ENCODE data around the gene SOBP. TPM values are rescaled to one million over a fixed set of nuclear protein-coding genes. Genes with fewer than 3 reads are reported as not detected.

The SOBP gene
- total RNA-seq, 2 experiments from 2014 or later: 0.05 to 0.17 TPM

GRCh38 chr6:107612762-107613415 is 123.0 kb downstream of the SOBP start:
- ChIA-PET POLR2A (no interaction called here), CTCF (no interaction called here)
- no peaks in the 10 kb centered on the region for H3K9me3 Mint-ChIP-seq
- TF ChIP-seq, protein P1, sequence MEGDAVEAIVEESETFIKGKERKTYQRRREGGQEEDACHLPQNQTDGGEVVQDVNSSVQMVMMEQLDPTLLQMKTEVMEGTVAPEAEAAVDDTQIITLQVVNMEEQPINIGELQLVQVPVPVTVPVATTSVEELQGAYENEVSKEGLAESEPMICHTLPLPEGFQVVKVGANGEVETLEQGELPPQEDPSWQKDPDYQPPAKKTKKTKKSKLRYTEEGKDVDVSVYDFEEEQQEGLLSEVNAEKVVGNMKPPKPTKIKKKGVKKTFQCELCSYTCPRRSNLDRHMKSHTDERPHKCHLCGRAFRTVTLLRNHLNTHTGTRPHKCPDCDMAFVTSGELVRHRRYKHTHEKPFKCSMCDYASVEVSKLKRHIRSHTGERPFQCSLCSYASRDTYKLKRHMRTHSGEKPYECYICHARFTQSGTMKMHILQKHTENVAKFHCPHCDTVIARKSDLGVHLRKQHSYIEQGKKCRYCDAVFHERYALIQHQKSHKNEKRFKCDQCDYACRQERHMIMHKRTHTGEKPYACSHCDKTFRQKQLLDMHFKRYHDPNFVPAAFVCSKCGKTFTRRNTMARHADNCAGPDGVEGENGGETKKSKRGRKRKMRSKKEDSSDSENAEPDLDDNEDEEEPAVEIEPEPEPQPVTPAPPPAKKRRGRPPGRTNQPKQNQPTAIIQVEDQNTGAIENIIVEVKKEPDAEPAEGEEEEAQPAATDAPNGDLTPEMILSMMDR (IDR thresholded peaks at IDR 0.05): no peak
- no peak overlapping the region for H3K27ac Mint-ChIP-seq
- H3K27me3 Mint-ChIP-seq: peaks cover 12% of the 10 kb centered on the region
- H3K36me3 ChIP-seq (ENCODE audit: insufficient read depth, low read length): no peaks in the 10 kb centered on the region
- DNase-seq (no peak), ATAC-seq (ENCODE audit: poor library complexity) (no peak)
- intact Hi-C loops (cut with DNase I, micrococcal nuclease): no loop called here
- no peaks in the 10 kb centered on the region for H3K4me1 Mint-ChIP-seq (ENCODE audit: low read depth)
- no peak overlapping the region for H3K27ac ChIP-seq (ENCODE audit: low read depth in 1 of 2, low read length in 2 of 2)
- no peaks in the 10 kb centered on the region for H3K27me3 ChIP-seq (ENCODE audit: control insufficient read depth in 1 of 2, insufficient read depth in 2 of 2, low read length in 2 of 2)
- no peak overlapping the region for H3K4me3 ChIP-seq (ENCODE audit: low read length)
- no peak overlapping the region for H3K4me3 Mint-ChIP-seq
- no peaks in the 10 kb centered on the region for H3K4me1 ChIP-seq (ENCODE audit: insufficient read depth, low read length)
- no peaks in the 10 kb centered on the region for H3K36me3 Mint-ChIP-seq (ENCODE audit: low read depth)
- H3K9me3 ChIP-seq (ENCODE audit: control insufficient read depth in 1 of 2, insufficient read depth in 1 of 2, low read length in 2 of 2): no peaks in the 10 kb centered on the region

DNA sequence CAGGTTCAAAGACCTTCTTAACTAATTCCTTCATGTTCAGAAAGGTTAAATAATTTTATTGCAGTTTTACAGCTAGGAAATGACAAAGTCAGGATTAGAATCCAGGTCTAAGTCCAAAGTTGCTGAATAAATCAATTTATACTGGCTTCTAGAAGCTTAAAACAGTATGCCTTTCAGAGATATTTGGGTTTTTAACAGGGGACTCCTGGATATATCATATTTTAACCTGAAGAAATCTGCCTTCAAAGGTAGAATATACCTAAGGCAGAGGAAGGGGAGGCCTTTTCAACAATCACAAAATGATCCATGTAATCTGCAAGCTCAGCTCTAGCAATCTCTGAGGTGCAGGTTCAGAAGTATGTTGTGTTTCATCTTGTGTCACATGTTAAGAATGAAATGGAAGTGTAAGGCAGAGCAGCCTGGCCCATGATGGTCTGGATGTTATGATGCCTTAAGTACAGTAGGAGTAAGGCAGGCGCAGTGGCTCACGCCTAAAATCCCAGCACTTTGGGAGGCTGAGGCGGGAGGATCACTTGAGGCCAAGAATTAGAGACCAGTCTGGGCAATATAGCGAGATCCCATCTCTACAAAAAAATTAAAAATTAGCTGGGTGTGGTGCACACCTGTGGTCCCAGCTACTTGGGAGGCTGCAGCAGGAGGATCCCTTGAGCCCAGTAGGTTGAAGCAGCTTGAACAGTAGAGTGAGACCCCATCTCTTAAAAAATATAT is 123.9 kb downstream of the SOBP start:
- no peaks in the 10 kb centered on the region for H3K36me3 ChIP-seq (ENCODE audit: insufficient read depth, low read length)
- H3K4me1 ChIP-seq (ENCODE audit: insufficient read depth, low read length): peaks cover 9% of the 10 kb centered on the region
- CTCF ChIA-PET: no interaction called here
- Mint-ChIP-seq H3K27ac (no peak overlapping the region), H3K9me3 (no peaks in the 10 kb centered on the region), H3K27me3 (peaks cover 8% of the 10 kb centered on the region), H3K4me1 (ENCODE audit: low read depth) (peaks cover 9% of the 10 kb centered on the region), H3K4me3 (no peak overlapping the region), H3K36me3 (ENCODE audit: low read depth) (no peaks in the 10 kb centered on the region)
- H3K27ac ChIP-seq (ENCODE audit: low read depth in 1 of 2, low read length in 2 of 2): no peak overlapping the region
- TF ChIP-seq, protein P1 (IDR thresholded peaks at IDR 0.05): no peak
- H3K4me3 ChIP-seq (ENCODE audit: low read length): no peak overlapping the region
- no peak for DNase-seq
- no peaks in the 10 kb centered on the region for H3K9me3 ChIP-seq (ENCODE audit: control insufficient read depth in 1 of 2, insufficient read depth in 1 of 2, low read length in 2 of 2)
- H3K27me3 ChIP-seq (ENCODE audit: control insufficient read depth in 1 of 2, insufficient read depth in 2 of 2, low read length in 2 of 2): no peaks in the 10 kb centered on the region
- intact Hi-C loops (cut with DNase I, micrococcal nuclease): no loop called here
- ATAC-seq (ENCODE audit: poor library complexity): no peak
- POLR2A ChIA-PET: no interaction called here

GRCh38 chr6:107614828-107615227 is 124.9 kb downstream of the SOBP start:
- CTCF ChIA-PET: no interaction called here
- POLR2A ChIA-PET: interaction anchor here (0.7 kb wide), 1 partner anchor 161 kb away, joined by 3 read pairs; no protein-coding TSS in a partner anchor
- Histone ChIP-seq H3K27me3 (ENCODE audit: control insufficient read depth in 1 of 2, insufficient read depth in 2 of 2, low read length in 2 of 2) (no peaks in the 10 kb centered on the region), H3K4me3 (ENCODE audit: low read length) (no peak overlapping the region), H3K4me1 (ENCODE audit: insufficient read depth, low read length) (peaks cover 16% of the 10 kb centered on the region), H3K9me3 (ENCODE audit: control insufficient read depth in 1 of 2, insufficient read depth in 1 of 2, low read length in 2 of 2) (no peaks in the 10 kb centered on the region), H3K27ac (ENCODE audit: low read depth in 1 of 2, low read length in 2 of 2) (no peak overlapping the region), H3K36me3 (ENCODE audit: insufficient read depth, low read length) (no peaks in the 10 kb centered on the region)
- H3K4me3 Mint-ChIP-seq: no peak overlapping the region
- peaks cover 3% of the 10 kb centered on the region for H3K27me3 Mint-ChIP-seq
- intact Hi-C loops (cut with DNase I, micrococcal nuclease): no loop called here
- ATAC-seq (ENCODE audit: poor library complexity): no peak
- no peaks in the 10 kb centered on the region for H3K36me3 Mint-ChIP-seq (ENCODE audit: low read depth)
- peaks cover 18% of the 10 kb centered on the region for H3K4me1 Mint-ChIP-seq (ENCODE audit: low read depth)
- H3K27ac Mint-ChIP-seq: no peak overlapping the region
- no peak for DNase-seq
- TF ChIP-seq, protein P1 (IDR thresholded peaks at IDR 0.05): no peak
- H3K9me3 Mint-ChIP-seq: no peaks in the 10 kb centered on the region
